ENCODE data around the gene LINGO4.

LINGO4 gene

DNA sequence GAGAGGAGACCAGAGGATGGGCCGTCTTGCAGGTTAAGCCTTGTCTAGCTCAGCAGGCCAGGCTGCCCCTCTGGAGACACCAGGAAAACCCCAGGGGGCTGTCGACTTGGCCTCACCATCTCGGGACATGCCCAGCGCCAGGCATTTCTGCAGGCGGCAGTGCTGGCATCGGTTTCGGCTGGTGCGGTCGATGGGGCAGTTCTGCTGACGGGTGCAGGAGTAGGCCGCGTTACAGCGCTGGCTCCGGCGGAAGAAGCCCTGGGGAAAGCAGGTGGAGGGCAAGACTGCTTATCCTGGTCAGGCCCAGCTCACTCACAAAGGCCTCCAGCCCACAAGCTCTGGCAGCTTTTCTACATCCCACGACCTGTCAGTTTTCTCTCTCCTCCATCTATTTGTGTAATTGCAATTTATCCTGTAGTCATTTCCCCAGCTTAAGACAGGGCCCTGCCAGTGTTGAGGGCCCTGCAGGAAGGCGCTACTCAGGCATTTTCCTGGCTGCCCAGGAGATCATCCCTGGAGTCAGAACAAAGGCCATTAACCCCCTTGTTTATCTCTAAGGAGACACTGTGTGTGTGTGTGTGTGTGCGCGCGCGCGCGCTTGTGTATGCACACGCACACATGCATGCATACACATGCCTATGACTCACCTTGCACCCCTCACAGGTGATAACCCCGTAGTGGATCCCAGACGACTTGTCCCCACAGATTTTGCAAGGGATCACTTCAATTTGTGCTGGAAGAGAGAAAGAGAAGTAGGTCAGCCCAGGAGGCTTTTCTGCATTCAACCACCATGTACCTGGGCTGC is 11.5 kb upstream of the LINGO4 start:
- peak in 1 of 3 donors; percentile 28 for DNase-seq
- no peak overlapping the region for H3K4me3 ChIP-seq (ENCODE audit: control insufficient read depth in 1 of 7, extremely low read depth in 1 of 7, insufficient read depth in 4 of 7, low read depth in 2 of 7, low read length in 6 of 7)
- WGBS (ENCODE audit: insufficient coverage): 96% methylated on average over 18 of the region's 26 CpGs
- ChIA-PET POLR2A (interaction anchor here (0.7 to 0.8 kb wide), 2 partner anchors 26 to 54 kb away, joined by 3 read pairs; partner anchors contain the start of gene MRPL9), CTCF (interaction anchor here (0.6 to 3.0 kb wide), 6 partner anchors 14 to 289 kb away, joined by 3 to 8 read pairs (median 3); partner anchors contain the start of gene C2CD4D)
- H3K36me3 ChIP-seq (ENCODE audit: control insufficient read depth in 4 of 4, insufficient read depth in 4 of 4, low read length in 3 of 4): no peaks in the 10 kb centered on the region
- no peak overlapping the region for H3K27ac ChIP-seq (ENCODE audit: insufficient read depth in 1 of 2, low read depth in 1 of 2, low read length in 2 of 2, poor library complexity in 1 of 2, severe bottlenecking in 2 of 2)
- H3K27me3 ChIP-seq (replicated peaks in 2 of 5; ENCODE audit: control insufficient read depth in 4 of 5, insufficient read depth in 5 of 5, low read length in 4 of 5): no peaks in the 10 kb centered on the region
- peaks cover 8 to 51% (median 47%) of the 10 kb centered on the region in 4 experiments for H3K4me1 ChIP-seq (ENCODE audit: control extremely low read depth in 1 of 4, control insufficient read depth in 4 of 4, insufficient read depth in 4 of 4, low read length in 3 of 4)
- no peaks in the 10 kb centered on the region for H3K9me3 ChIP-seq (ENCODE audit: control extremely low read depth in 1 of 5, control insufficient read depth in 4 of 5, insufficient read depth in 2 of 5, low read depth in 1 of 5, low read length in 4 of 5)

DNA sequence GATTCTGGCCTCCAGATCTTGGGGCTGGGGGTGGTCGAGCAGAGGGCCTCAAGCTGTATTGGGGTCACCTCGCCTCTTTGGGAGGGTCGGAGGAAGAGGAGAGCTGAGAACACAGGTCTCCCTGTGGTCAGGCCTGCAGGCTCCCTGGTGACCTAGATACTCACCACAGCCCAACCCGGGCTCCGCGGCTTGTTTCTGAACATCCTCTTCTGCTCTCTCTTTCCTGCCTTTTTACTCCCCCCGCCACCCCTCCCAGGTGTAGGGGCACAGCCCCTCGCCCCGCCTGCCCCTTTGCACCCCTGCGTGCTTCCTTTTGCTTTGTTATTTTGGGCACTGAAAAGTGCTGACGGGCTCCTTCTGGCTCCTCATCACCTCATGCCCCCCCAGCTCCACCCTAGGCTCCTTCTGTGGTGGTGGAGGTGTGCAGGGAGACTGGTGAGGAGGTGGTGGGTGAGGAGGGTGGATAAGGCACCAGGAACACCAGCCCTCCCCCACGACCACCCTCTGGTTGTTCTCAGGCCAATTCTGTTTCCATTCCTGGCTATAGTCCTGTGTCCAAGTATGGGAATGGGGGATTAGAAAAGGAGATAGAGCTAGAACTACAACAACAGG is 10.6 kb upstream of the LINGO4 start:
- Histone ChIP-seq H3K27ac (ENCODE audit: insufficient read depth in 1 of 2, low read depth in 1 of 2, low read length in 2 of 2, poor library complexity in 1 of 2, severe bottlenecking in 2 of 2) (no peak overlapping the region), H3K4me1 (ENCODE audit: control extremely low read depth in 1 of 4, control insufficient read depth in 4 of 4, insufficient read depth in 4 of 4, low read length in 3 of 4) (peaks cover 7 to 43% (median 41%) of the 10 kb centered on the region in 4 experiments), H3K27me3 (replicated peaks in 2 of 5; ENCODE audit: control insufficient read depth in 4 of 5, insufficient read depth in 5 of 5, low read length in 4 of 5) (no peaks in the 10 kb centered on the region), H3K9me3 (ENCODE audit: control extremely low read depth in 1 of 5, control insufficient read depth in 4 of 5, insufficient read depth in 2 of 5, low read depth in 1 of 5, low read length in 4 of 5) (no peaks in the 10 kb centered on the region), H3K4me3 (ENCODE audit: control insufficient read depth in 1 of 7, extremely low read depth in 1 of 7, insufficient read depth in 4 of 7, low read depth in 2 of 7, low read length in 6 of 7) (peak overlapping the region in 1 of 7 experiments; percentile 31), H3K36me3 (ENCODE audit: control insufficient read depth in 4 of 4, insufficient read depth in 4 of 4, low read length in 3 of 4) (no peaks in the 10 kb centered on the region)
- ChIA-PET POLR2A (interaction anchor here (0.8 kb wide), 1 partner anchor 25 kb away, joined by 3 read pairs; no protein-coding TSS in a partner anchor), CTCF (interaction anchor here (1.4 to 3.0 kb wide), 4 partner anchors 13 to 81 kb away, joined by 3 to 8 read pairs (median 4); no protein-coding TSS in a partner anchor)
- WGBS (ENCODE audit: insufficient coverage): 0% methylated on average over 3 of the region's 12 CpGs
- peak in 2 of 3 donors; percentile 56 to 61 for DNase-seq

- Histone ChIP-seq H3K4me1 (ENCODE audit: control extremely low read depth in 1 of 4, control insufficient read depth in 4 of 4, insufficient read depth in 4 of 4, low read length in 3 of 4) (peaks cover 3 to 36% (median 33%) of the 10 kb centered on the region in 4 experiments), H3K27ac (ENCODE audit: insufficient read depth in 1 of 2, low read depth in 1 of 2, low read length in 2 of 2, poor library complexity in 1 of 2, severe bottlenecking in 2 of 2) (no peak overlapping the region), H3K36me3 (ENCODE audit: control insufficient read depth in 4 of 4, insufficient read depth in 4 of 4, low read length in 3 of 4) (no peaks in the 10 kb centered on the region), H3K27me3 (replicated peaks in 2 of 5; ENCODE audit: control insufficient read depth in 4 of 5, insufficient read depth in 5 of 5, low read length in 4 of 5) (no peaks in the 10 kb centered on the region), H3K4me3 (ENCODE audit: control insufficient read depth in 1 of 7, extremely low read depth in 1 of 7, insufficient read depth in 4 of 7, low read depth in 2 of 7, low read length in 6 of 7) (no peak overlapping the region), H3K9me3 (ENCODE audit: control extremely low read depth in 1 of 5, control insufficient read depth in 4 of 5, insufficient read depth in 2 of 5, low read depth in 1 of 5, low read length in 4 of 5) (no peaks in the 10 kb centered on the region)
- DNase-seq: no peak
- 94% methylated on average over 8 of the region's 8 CpGs for WGBS (ENCODE audit: insufficient coverage)
- CTCF ChIA-PET: interaction anchor here (1.4 to 3.0 kb wide), 2 partner anchors 12 to 16 kb away, joined by 3 to 8 read pairs; no protein-coding TSS in a partner anchor
- POLR2A ChIA-PET: no interaction called here
These were observed 9.8 kb upstream of the LINGO4 start for GRCh38 chr1:151814971-151815545.

GRCh38 chr1:151814426-151814825 is 9.2 kb upstream of the LINGO4 start:
- Histone ChIP-seq H3K4me3 (ENCODE audit: control insufficient read depth in 1 of 7, extremely low read depth in 1 of 7, insufficient read depth in 4 of 7, low read depth in 2 of 7, low read length in 6 of 7) (no peak overlapping the region), H3K9me3 (ENCODE audit: control extremely low read depth in 1 of 5, control insufficient read depth in 4 of 5, insufficient read depth in 2 of 5, low read depth in 1 of 5, low read length in 4 of 5) (no peaks in the 10 kb centered on the region), H3K36me3 (ENCODE audit: control insufficient read depth in 4 of 4, insufficient read depth in 4 of 4, low read length in 3 of 4) (no peaks in the 10 kb centered on the region), H3K27ac (ENCODE audit: insufficient read depth in 1 of 2, low read depth in 1 of 2, low read length in 2 of 2, poor library complexity in 1 of 2, severe bottlenecking in 2 of 2) (no peak overlapping the region), H3K4me1 (ENCODE audit: control extremely low read depth in 1 of 4, control insufficient read depth in 4 of 4, insufficient read depth in 4 of 4, low read length in 3 of 4) (peaks cover 3 to 32% (median 29%) of the 10 kb centered on the region in 4 experiments), H3K27me3 (replicated peaks in 2 of 5; ENCODE audit: control insufficient read depth in 4 of 5, insufficient read depth in 5 of 5, low read length in 4 of 5) (no peaks in the 10 kb centered on the region)
- ChIA-PET CTCF (interaction anchor here (1.4 kb wide), 1 partner anchor 16 kb away, joined by 3 read pairs; no protein-coding TSS in a partner anchor), POLR2A (no interaction called here)
- 97% methylated on average over 15 of the region's 15 CpGs for WGBS (ENCODE audit: insufficient coverage)
- no peak for DNase-seq

DNA sequence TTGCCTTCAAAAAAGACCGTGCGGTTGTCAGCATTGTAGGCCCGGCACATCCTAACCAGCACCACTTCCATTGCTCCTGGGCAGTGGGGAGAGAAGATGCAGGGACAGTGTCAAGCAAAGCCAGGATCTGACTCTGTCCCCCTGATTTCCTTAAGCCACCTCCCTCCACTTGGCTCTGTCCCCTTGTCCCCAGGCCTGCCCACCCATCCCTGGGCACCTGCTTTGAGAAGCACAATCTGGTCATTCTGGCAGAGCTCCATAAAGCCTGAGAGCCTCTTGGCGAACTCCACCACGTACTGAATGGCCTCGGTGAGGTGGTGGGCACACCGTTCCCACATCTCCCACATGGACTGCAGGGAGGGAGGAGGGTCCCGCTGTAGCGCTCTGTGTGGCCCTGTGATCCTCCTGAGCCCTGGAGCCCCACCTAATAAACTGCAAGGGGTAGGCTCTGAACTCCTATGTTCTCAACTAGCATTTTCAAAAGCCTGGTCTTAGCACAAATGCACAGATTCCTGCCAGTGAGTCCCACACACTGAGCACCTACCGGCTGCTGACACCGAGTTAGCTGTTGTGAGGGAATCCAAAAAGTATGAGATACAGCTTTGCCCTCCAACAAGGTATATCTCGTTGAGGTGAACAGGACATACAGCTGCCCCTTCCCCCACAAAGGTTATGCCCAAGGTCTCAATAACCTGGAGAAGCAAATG is 8.2 kb upstream of the LINGO4 start:
- DNase-seq: no peak
- ChIA-PET CTCF (no interaction called here), POLR2A (no interaction called here)
- Histone ChIP-seq H3K9me3 (ENCODE audit: control extremely low read depth in 1 of 5, control insufficient read depth in 4 of 5, insufficient read depth in 2 of 5, low read depth in 1 of 5, low read length in 4 of 5) (no peaks in the 10 kb centered on the region), H3K4me3 (ENCODE audit: control insufficient read depth in 1 of 7, extremely low read depth in 1 of 7, insufficient read depth in 4 of 7, low read depth in 2 of 7, low read length in 6 of 7) (no peak overlapping the region), H3K36me3 (ENCODE audit: control insufficient read depth in 4 of 4, insufficient read depth in 4 of 4, low read length in 3 of 4) (no peaks in the 10 kb centered on the region), H3K4me1 (ENCODE audit: control extremely low read depth in 1 of 4, control insufficient read depth in 4 of 4, insufficient read depth in 4 of 4, low read length in 3 of 4) (peaks cover 3 to 32% (median 29%) of the 10 kb centered on the region in 4 experiments), H3K27me3 (replicated peaks in 2 of 5; ENCODE audit: control insufficient read depth in 4 of 5, insufficient read depth in 5 of 5, low read length in 4 of 5) (no peaks in the 10 kb centered on the region), H3K27ac (ENCODE audit: insufficient read depth in 1 of 2, low read depth in 1 of 2, low read length in 2 of 2, poor library complexity in 1 of 2, severe bottlenecking in 2 of 2) (no peak overlapping the region)
- 94% methylated on average over 8 of the region's 12 CpGs for WGBS (ENCODE audit: insufficient coverage)

- CTCF ChIA-PET: interaction anchor here (1.2 to 2.0 kb wide), 2 partner anchors 9 to 74 kb away, joined by 3 to 4 read pairs; no protein-coding TSS in a partner anchor
- WGBS (ENCODE audit: insufficient coverage): 97% methylated on average over 6 of the region's 9 CpGs
- peaks cover 2 to 17% (median 15%) of the 10 kb centered on the region in 4 experiments for H3K4me1 ChIP-seq (ENCODE audit: control extremely low read depth in 1 of 4, control insufficient read depth in 4 of 4, insufficient read depth in 4 of 4, low read length in 3 of 4)
- POLR2A ChIA-PET: no interaction called here
- H3K9me3 ChIP-seq (ENCODE audit: control extremely low read depth in 1 of 5, control insufficient read depth in 4 of 5, insufficient read depth in 2 of 5, low read depth in 1 of 5, low read length in 4 of 5): no peaks in the 10 kb centered on the region
- H3K27ac ChIP-seq (ENCODE audit: insufficient read depth in 1 of 2, low read depth in 1 of 2, low read length in 2 of 2, poor library complexity in 1 of 2, severe bottlenecking in 2 of 2): no peak overlapping the region
- H3K27me3 ChIP-seq (replicated peaks in 2 of 5; ENCODE audit: control insufficient read depth in 4 of 5, insufficient read depth in 5 of 5, low read length in 4 of 5): no peaks in the 10 kb centered on the region
- H3K4me3 ChIP-seq (ENCODE audit: control insufficient read depth in 1 of 7, extremely low read depth in 1 of 7, insufficient read depth in 4 of 7, low read depth in 2 of 7, low read length in 6 of 7): no peak overlapping the region
- no peak for DNase-seq
- no peaks in the 10 kb centered on the region for H3K36me3 ChIP-seq (ENCODE audit: control insufficient read depth in 4 of 4, insufficient read depth in 4 of 4, low read length in 3 of 4)
These were observed 6.0 kb upstream of the LINGO4 start for GRCh38 chr1:151811181-151811580.

All from common myeloid progenitor, CD34-positive (primary cell).